Prostate gland (tissue), 2 donors: Measurements from ENCODE around the gene AMZ2. TPM values are rescaled to one million over a fixed set of nuclear protein-coding genes. Genes with fewer than 3 reads are reported as not detected.
"Not testable (repeated sequence)": the region's sequence is repeated elsewhere in the genome, so short reads cannot be mapped to it uniquely, and the experiment has no call there.

Source experiments
- DNase-seq: peaks from one replicate; pipeline ENCODE4 v3.0.0-alpha.2; 2019; ENCODE audit warnings: low spot score
- H3K27ac ChIP-seq, 2 donors: fragments of 200-600 bp; sonication (generic); 2 replicates each; pipeline ENCODE4 v1.5.1; 2017 to 2019
- H3K27me3 ChIP-seq: fragments of 200-600 bp; sonication (generic); replicated peaks from 2 replicates; pipeline ENCODE4 v1.5.1; 2019; ENCODE audit not compliant: insufficient read depth
- H3K36me3 ChIP-seq, 2 donors: fragments of 200-600 bp; sonication (generic); 1 replicate in 1 of 2; 2 replicates in 1 of 2; pipeline versions ENCODE4 v1.5.1 to v1.8.1; 2017 to 2019
- H3K4me1 ChIP-seq: fragments of 200-600 bp; sonication (generic); replicated peaks from 2 replicates; pipeline ENCODE4 v1.5.1; 2019
- H3K4me3 ChIP-seq, 2 donors: fragments of 200-600 bp; sonication (generic); 2 replicates each; pipeline ENCODE4 v1.5.1; 2017 to 2019
- H3K9me3 ChIP-seq: fragments of 200-600 bp; sonication (generic); 2 replicates; pipeline ENCODE4 v1.5.1; 2017
- POLR2A ChIP-seq: fragments of 450-650 bp; IDR thresholded peaks from one replicate; pipeline ENCODE4 v1.6.1; 2016; ENCODE audit warnings: antibody characterized with exemption, mild to moderate bottlenecking
- POLR2AphosphoS5 ChIP-seq: sonication (generic); formaldehyde crosslinking; IDR thresholded peaks from one replicate; pipeline ENCODE4 v1.6.1; 2017; ENCODE audit warnings: antibody characterized with exemption
- WGBS: methylation state at CpG from one replicate; pipeline ENCODE4 v1.1.5; 2018; 5-methylcytosine and 5-hydroxymethylcytosine counted together
- intact Hi-C: fragments of 100-400 bp; cut with DNase I; formaldehyde crosslinking; loops from one replicate; pipeline ENCODE4 v1.14.2; 2022
- total RNA-seq, 2 donors: library from RNA; depleted of rRNA; stranded (reverse); fragments of >200 nt; gene quantifications; one replicate each; pipeline ENCODE4 v1.1.0, GENCODE V29; 2016
- TF ChIP-seq, protein P1 (sequence below), 4 experiments: fragments of 200-600 bp in 2 of 4; fragments of 450-650 bp in 2 of 4; sonication (generic) in 2 of 4; IDR thresholded peaks; 1 replicate in 3 of 4; 2 replicates in 1 of 4; pipeline ENCODE4 v1.5.1; 2016 to 2019; ENCODE audit warnings: antibody characterized with exemption in 4 of 4, mild to moderate bottlenecking in 2 of 4, moderate library complexity in 2 of 4

The AMZ2 gene
- total RNA-seq, 2 donors from 2014 or later: 51.0 to 57.4 TPM

DNA sequence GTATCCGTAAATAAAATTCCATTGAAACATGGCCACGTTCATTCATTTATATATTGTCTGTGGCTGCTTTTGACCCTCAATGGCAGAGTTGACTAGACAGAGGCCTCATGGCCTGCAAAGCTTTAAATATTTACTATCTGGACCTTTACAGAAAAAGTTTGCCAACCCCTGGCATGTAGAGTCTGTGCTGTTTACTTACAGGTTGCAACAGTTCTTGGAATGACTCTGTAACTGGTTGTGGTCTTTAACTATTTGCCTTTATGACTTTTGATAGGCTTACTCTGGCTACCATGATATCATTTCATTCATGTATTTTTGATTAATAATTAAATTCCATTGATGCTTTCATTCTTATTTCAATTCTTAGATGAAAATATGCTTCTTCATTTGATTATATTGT lies 18.0 kb downstream of the AMZ2 start:
- not testable (repeated sequence) for H3K36me3 ChIP-seq, H3K4me1 ChIP-seq, H3K4me3 ChIP-seq, H3K9me3 ChIP-seq, H3K27me3 ChIP-seq, H3K27ac ChIP-seq
- intact Hi-C loops: loop anchor here (10.0 kb wide), 1 partner anchor 129 kb away; no protein-coding TSS in a partner anchor
- peak; percentile 69 for DNase-seq
- 71% methylated on average over 2 of the region's 2 CpGs for WGBS
- TF ChIP-seq POLR2AphosphoS5: peak; percentile 83

DNA sequence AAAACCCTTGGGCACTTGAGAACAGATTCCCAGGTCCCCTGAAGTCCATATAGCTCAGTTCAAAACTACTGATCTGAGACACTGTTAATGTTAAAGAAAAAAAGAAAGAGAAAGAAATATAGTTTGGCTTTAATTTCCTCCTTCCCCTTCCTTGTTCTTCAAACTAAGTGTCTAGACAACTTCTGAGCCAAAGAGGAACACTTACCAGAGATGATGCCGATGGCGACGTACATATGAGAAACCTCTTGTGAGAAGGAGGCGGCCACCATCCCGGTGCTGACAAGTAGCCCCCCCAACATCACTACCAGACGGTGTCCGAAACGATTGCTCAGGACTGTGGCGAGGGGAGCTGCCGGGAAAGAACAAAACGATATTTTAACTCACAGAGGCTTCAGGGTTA lies 25.9 kb downstream of the AMZ2 start:
- Histone ChIP-seq H3K4me3 (no peak overlapping the region), H3K27me3 (no peaks in the 10 kb centered on the region), H3K4me1 (no peaks in the 10 kb centered on the region), H3K9me3 (no peaks in the 10 kb centered on the region), H3K27ac (no peak overlapping the region), H3K36me3 (no peaks in the 10 kb centered on the region)
- WGBS: 85% methylated on average over 11 of the region's 11 CpGs
- no peak for DNase-seq
- intact Hi-C loops: no loop called here
- TF ChIP-seq POLR2A (no peak), POLR2AphosphoS5 (no peak)
- TF ChIP-seq, protein P1, sequence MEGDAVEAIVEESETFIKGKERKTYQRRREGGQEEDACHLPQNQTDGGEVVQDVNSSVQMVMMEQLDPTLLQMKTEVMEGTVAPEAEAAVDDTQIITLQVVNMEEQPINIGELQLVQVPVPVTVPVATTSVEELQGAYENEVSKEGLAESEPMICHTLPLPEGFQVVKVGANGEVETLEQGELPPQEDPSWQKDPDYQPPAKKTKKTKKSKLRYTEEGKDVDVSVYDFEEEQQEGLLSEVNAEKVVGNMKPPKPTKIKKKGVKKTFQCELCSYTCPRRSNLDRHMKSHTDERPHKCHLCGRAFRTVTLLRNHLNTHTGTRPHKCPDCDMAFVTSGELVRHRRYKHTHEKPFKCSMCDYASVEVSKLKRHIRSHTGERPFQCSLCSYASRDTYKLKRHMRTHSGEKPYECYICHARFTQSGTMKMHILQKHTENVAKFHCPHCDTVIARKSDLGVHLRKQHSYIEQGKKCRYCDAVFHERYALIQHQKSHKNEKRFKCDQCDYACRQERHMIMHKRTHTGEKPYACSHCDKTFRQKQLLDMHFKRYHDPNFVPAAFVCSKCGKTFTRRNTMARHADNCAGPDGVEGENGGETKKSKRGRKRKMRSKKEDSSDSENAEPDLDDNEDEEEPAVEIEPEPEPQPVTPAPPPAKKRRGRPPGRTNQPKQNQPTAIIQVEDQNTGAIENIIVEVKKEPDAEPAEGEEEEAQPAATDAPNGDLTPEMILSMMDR (IDR thresholded peaks at IDR 0.05): no peak

DNA sequence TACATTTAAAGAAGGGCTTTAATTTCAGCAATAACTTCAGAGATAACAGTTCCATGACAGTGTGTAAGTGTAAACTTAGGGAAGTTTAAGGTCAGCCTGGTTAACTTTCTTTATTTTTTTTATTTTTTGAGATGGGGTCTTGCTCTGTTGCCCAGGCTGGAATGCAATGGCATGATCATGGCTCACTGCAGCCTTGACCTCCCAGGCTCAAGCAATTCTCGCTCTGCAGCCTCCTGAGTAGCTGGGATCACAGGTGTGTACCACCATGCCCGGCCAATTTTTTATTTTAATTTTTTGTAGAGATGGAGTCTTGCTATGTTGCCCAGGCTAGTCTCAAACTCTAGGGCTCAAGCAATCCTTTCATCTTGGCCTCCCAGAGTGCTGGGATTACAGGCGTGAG lies 28.5 kb downstream of the AMZ2 start:
- H3K36me3 ChIP-seq, DNase-seq, H3K4me1 ChIP-seq, intact Hi-C loops, H3K9me3 ChIP-seq, H3K27ac ChIP-seq, H3K27me3 ChIP-seq, H3K4me3 ChIP-seq: not testable (repeated sequence)
- WGBS: 97% methylated on average over 3 of the region's 3 CpGs

DNA sequence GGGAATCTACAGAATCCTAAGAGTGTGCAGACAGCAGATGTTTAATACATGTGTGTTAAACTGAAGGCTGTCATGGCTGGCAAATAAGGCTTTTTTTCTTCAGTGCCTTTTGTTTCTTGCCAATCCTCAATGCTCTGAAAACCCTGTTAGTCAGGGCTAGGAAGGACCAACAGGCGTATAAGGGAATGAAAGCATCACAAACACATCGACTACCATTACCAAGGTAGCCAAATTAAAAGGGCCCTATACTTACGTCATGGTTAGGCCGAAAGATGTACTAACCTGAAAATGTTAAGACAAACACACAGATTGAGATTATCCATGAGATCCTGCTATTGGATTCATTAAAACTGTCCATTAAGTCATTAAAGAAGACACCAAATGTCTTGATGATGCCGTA lies 30.0 kb downstream of the AMZ2 start:
- Histone ChIP-seq H3K9me3 (no peaks in the 10 kb centered on the region), H3K4me3 (no peak overlapping the region), H3K27ac (no peak overlapping the region), H3K27me3 (no peaks in the 10 kb centered on the region), H3K36me3 (no peaks in the 10 kb centered on the region), H3K4me1 (no peaks in the 10 kb centered on the region)
- no peak for TF ChIP-seq POLR2A
- TF ChIP-seq, protein P1 (IDR thresholded peaks at IDR 0.05): no peak
- no peak for TF ChIP-seq POLR2AphosphoS5
- intact Hi-C loops: no loop called here
- 97% methylated on average over 5 of the region's 5 CpGs for WGBS
- no peak for DNase-seq

DNA sequence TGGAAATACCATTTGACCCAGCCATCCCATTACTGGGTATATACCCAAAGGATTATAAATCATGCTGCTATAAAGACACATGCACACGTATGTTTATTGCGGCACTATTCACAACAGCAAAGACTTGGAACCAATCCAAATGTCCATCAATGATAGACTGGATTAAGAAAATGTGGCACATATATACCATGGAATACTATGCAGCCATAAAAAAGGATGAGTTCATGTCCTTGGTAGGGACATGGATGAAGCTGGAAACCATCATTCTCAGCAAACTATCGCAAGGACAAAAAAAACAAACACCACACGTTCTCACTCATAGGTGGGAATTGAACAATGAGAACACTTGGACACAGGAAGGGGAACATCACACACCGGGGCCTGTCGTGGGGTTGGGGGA lies 34.1 kb downstream of the AMZ2 start:
- intact Hi-C loops, H3K27ac ChIP-seq, DNase-seq, H3K4me3 ChIP-seq, H3K9me3 ChIP-seq, H3K36me3 ChIP-seq, H3K27me3 ChIP-seq, H3K4me1 ChIP-seq: not testable (repeated sequence)
- 87% methylated on average over 6 of the region's 6 CpGs for WGBS

DNA sequence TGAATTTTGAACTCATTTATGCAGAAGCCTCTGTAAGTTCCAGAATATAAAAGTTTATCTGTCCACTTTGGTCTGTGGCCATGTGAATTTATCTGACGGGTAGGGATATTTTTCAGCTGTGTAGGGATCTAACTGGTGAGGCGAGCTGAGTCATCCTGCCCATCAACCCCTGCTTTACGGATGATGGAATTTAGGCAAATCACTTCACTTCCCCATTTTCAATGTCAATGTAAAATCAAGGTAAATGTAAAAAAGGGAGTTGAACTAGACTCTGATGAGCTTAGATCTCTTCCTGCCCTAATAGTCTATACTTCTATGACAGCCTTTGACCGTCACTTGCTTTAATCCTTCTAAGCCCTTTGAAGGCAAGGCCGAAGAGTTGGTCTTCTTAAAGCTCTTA lies 40.5 kb downstream of the AMZ2 start:
- Histone ChIP-seq H3K4me3 (no peak overlapping the region), H3K36me3 (no peaks in the 10 kb centered on the region), H3K4me1 (peaks cover 5% of the 10 kb centered on the region), H3K27ac (no peak overlapping the region), H3K9me3 (no peaks in the 10 kb centered on the region), H3K27me3 (no peaks in the 10 kb centered on the region)
- TF ChIP-seq POLR2A (no peak), POLR2AphosphoS5 (no peak)
- TF ChIP-seq, protein P1 (IDR thresholded peaks at IDR 0.05): no peak
- intact Hi-C loops: no loop called here
- 88% methylated on average over 5 of the region's 5 CpGs for WGBS
- no peak for DNase-seq
